Glomerular visceral epithelial cell (primary cell): ENCODE data around the gene TXNDC16.
"Not testable (repeated sequence)": the region's sequence is repeated elsewhere in the genome, so short reads cannot be mapped to it uniquely, and the experiment has no call there.

ENCODE experiments used
- DNase-seq: peaks from one replicate; pipeline ENCODE4 v3.0.0-alpha.2; 2016; ENCODE audit errors: extremely low spot score

Gene TXNDC16

DNA sequence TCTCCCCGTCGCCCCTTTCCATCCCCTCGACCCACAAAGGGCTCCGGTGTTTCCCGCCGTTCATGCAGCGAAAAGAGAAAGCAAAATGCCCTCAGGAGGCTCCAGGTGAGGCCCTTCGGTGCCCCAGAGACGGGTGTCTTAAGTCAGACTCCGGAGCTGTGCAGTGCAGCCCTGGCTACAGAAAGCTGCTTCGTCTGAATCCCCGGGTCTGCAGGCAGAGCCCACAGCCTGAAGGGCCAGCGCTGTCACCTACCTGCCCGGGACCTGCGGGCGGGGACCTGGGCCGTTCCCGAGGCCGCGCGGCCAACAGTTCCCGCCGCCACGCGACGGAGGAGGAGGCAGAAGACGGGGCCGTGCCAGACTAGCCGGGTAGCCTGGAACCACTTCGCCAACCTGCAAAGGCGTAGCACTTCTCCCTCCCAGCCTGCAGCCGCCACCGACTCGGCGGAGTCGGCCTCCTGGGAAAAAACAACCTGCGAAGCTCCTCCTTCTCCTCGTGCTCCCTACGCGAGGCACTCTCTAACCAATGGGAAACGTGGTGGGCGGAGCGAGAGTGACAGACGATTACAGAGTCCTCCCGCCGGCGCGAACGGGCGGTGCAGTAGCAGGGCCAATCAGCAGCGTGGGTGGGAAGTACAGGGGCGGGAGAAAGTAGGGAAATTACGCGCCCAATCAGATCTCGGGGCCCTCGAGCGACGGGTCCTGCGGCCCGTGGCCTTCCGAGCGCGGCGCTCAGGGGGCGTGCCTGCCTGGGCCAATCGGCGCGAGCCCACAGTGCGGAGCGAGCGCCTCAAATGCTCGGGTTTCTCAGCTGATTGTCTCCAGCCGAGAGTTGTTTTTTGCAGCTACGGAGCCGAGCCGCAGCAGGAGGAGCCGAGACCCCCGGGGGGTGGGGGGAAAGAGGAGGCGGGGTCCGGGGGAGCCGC, at the start of gene TXNDC16, which contains the start of gene GPR137C:
Gene TXNDC16 (minus strand): TSS at position 443 of the 926 bp plus-strand sequence. CDS start 8,948 bp downstream, outside the sequence.
Gene GPR137C (plus strand): TSS at position 774 of the 926 bp plus-strand sequence. CDS start 312 bp downstream, outside the sequence.
- peak; percentile 100 for DNase-seq

DNA sequence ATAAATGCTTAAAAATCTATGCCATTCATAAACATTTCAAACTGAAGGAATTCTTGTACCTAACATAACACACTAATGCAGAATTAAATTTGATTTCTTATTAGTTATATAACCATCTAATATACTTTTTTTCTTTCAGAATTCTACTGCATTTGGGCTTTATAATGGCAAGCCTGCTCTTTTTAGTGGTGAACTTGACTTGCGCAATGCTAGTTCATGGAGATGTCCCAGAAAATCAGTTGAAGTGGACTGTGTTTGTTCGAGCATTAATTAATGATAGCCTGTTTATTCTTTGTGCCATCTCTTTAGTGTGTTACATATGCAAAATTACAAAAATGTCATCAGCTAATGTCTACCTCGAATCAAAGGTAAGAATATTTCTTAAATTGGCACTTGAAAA, 47.7 kb upstream of the TXNDC16 start:
- DNase-seq: no peak

DNA sequence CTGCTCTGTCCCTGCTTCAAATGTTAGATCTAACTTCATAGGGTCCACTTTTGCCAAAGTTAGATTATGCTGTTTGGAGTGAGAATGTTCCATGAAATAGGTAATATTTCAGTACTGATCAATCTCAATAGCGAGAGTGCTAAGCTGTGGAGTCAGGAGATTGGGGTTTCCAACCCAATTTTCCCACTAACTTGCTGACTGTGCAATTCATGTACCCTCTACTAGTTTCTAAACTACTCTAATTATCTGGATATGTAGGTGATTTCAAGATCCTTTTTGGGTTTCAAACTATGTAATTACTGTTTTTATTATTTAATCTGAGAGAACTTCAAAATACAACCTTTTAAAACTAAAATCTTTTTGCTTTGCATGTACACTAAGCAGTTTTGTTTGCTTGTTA, 46.3 kb upstream of the TXNDC16 start:
- no peak for DNase-seq

GRCh38 chr14:52596861-52597260, 44.6 kb upstream of the TXNDC16 start:
- peak; percentile 17 for DNase-seq

GRCh38 chr14:52596320-52596719, 44.0 kb upstream of the TXNDC16 start:
- DNase-seq: no peak

- DNase-seq: no peak
These were observed 38.0 kb upstream of the TXNDC16 start for GRCh38 chr14:52590318-52590717.

DNA sequence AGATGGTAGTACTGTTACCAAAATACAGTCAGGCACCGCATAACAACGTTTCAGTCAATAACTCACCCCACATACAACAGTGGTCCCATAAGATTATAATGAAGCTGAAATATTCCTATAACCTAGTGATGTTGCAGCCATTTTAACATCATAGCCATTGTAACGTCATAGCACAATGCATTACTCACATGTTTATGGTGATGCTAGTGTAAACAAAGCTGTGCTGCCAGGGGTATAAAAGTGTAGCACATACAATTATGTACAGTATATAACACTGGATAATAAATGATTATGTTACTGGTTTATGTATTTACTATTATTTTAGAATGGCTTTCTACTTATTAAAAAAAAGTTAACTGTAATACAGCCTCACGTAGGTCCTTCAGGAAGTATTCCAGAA, 37.3 kb upstream of the TXNDC16 start:
- DNase-seq: no peak

DNA sequence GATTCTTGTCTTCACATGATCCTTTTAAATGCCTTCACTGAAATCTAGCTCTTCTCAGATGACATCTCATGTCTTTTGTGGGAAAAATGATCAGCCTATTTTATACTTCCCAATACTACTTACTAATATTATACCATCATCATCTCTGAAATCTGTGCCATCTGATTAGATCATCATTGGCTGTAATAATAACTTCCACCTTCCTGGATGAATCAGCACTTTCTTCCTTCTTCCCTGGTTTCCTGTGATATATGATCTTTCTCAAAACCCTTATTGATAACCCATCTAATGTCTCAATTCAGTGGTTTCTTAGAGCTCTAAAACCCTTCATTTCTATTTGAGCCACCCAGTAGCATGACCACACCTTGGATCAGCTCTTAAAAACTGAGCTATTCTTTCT, 31.2 kb upstream of the TXNDC16 start:
- no peak for DNase-seq

GRCh38 chr14:52575858-52576257, 23.6 kb upstream of the TXNDC16 start:
- no peak for DNase-seq

DNA sequence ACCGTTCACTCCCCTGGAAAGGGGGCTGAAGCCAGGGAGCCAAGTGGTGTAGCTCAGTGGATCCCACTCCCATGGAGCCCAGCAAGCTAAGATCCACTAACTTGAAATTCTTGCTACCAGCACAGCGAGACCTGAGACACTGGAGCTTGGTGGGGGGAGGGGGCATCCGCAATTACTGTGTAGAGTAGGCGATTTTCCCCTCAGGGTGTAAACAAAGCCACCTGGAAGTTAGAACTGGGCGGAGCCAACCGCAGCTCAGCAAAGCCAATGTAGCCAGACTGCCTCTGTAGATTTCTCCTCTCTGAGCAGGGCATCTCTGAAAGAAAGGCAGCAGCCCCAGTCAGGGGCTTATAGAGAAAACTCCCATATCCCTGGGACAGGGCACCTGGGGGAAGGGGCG, 16.1 kb upstream of the TXNDC16 start:
- not testable (repeated sequence) for DNase-seq

GRCh38 chr14:52563120-52563519, 10.8 kb upstream of the TXNDC16 start:
- peak; percentile 51 for DNase-seq

DNA sequence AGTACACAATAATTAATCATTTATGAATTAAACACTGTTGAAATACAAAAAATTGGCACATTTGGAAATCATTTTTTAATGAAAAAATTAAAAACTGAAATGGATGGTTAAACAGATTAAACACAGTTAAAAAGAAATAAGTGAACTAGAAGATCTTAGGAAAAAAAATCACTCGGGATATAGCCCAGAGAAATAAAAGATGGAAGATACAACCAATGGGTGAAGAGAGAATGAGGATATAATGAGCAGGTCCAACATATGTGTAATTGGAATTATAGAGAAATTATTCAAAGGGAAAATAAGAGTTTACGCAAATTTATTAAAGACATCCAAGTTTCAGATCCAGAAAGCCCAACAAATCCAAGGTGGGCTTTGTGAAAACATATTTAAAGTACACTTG, 6.4 kb upstream of the TXNDC16 start:
- DNase-seq: no peak

DNA sequence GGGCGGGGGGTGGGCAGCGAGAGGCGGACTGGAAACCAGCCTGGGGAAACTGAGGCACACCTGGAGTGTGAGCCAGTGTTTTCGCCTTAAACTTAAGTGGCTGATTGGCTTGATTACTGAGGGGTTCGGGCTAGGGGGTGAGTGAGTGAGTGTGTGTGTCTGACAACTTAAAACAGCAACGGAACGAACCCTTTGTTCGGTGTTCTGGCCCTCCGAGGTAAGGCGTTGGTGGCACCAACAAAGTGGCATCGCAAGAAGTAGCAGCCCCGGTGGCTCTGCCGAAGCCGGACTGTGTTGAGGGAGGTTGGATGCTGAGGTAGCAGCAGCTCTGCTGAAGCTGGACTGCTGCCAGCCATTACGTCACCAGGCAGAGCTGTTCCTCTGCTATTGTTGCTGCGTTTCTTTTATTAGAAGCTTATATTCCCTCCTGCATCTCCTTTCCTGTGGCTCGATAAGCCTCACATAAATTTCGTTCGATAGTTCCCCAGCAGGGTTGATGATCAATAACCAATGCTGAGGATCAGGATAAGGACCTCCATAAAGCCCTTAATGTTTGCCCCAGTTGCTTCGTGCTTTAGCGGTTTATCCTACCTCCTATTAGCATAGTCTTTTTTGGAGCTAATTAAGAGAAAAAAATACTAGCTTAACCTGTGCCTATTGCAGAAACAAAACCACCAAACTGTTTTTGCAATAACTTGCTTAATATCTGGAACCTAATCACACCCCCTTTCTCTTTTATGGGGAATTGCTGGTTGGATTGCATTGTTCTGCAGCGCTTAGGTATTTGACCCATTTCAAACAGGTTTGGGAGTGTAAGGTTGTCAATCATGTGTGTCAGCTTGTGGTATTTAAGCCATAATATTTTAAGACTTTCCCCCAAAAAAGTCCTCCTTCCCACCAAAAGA, 1.6 kb upstream of the TXNDC16 start:
- DNase-seq: peak; percentile 91

DNA sequence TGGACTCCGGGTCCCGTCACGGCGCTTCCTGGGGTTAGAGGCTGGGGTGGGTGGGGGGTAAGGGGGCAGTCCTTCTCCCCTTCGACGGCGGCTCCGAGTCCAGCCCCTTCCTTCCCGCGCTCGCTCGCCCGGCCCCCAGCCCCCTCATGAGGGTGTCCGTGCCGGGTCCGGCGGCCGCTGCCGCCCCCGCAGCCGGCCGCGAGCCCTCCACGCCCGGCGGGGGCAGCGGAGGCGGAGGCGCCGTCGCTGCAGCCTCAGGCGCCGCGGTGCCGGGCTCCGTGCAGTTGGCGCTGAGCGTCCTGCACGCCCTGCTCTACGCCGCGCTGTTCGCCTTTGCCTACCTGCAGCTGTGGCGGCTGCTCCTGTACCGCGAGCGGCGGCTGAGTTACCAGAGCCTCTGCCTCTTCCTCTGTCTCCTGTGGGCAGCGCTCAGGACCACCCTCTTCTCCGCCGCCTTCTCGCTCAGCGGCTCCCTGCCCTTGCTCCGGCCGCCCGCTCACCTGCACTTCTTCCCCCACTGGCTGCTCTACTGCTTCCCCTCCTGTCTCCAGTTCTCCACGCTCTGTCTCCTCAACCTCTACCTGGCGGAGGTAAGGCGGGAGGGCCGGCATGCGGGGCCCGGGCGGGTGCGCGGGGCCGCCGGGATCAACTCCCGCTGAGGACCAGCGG, 831 bp upstream of the TXNDC16 start:
- DNase-seq: peak; percentile 51

- peak; percentile 40 for DNase-seq
These were observed 626 bp downstream of the TXNDC16 start for GRCh38 chr14:52551696-52552062.

DNA sequence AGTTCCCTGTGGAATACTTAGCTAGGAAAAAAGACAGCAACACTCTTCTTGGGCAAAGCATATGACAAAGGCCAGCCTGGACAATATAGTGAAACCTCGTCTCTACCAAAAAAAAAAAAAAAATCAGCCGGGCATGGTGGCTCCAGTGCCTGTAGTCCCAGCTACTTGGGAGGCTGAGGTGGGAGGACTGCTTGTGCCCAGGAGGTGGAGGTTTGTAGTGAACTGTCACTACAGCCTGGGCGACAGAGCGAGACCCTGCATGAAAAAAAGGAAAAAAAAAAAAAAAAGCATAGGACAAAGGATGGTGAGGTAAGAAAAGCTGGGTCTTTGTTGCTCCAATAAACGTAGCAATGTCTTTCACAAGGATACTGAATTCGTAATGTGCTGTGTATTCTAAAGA, 1.1 kb downstream of the TXNDC16 start:
- DNase-seq: no peak

GRCh38 chr14:52550661-52551060, 1.6 kb downstream of the TXNDC16 start:
- no peak for DNase-seq

DNA sequence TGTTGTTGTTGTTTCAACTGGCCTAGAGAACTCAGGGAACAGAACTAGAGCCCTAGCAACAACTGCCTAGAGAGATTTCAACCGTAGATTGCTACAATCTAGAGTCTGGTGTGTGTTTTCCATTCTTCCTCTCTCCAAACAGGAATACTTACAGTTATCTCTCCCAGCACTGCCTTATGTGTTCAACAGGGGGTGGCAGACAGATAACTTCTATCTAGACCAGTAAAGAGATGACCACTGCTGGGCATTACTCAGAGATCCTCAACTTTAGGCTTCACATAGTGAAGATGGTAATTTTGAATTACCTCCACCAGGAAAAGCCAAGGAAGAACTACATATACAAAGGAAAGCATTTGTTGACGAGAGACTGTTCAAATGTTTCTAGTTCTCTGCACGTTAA, 4.8 kb downstream of the TXNDC16 start:
- no peak for DNase-seq

GRCh38 chr14:52547027-52547426, 5.3 kb downstream of the TXNDC16 start:
- no peak for DNase-seq

DNA sequence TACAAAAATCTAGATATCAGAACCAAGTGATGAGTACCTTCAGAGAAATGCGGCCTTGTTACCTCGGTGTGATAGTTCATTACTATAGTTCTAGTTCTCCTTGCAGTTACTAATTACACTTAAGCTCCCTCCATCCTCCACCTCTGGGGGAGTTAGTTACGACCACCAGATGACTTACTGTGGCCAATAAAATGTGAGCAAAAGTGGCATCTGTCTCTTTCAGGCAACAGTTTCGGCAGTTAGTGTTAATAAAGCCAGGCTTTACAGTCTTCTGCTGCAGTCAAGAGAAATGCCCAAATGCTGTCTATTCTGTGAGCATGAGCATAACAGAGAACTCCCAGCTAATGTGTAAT, 6.0 kb downstream of the TXNDC16 start:
- DNase-seq: no peak

- no peak for DNase-seq
These were observed 6.6 kb downstream of the TXNDC16 start for GRCh38 chr14:52545584-52546317.
